Peyer's patch (tissue), 4 donors: ENCODE data around the gene ATXN3. TPM values are rescaled to one million over a fixed set of nuclear protein-coding genes. Genes with fewer than 3 reads are reported as not detected.

Source experiments
- DNase-seq, 3 donors: peaks; one replicate each; pipeline ENCODE4 v3.0.0-alpha.2; 2017 to 2019
- H3K27ac ChIP-seq, 4 donors: fragments of 200-600 bp; sonication (generic); one replicate each; pipeline ENCODE4 v1.5.1; 2016 to 2019
- H3K27me3 ChIP-seq, 2 donors: fragments of 200-600 bp; sonication (generic); one replicate each; pipeline ENCODE4 v1.5.1; 2019
- H3K36me3 ChIP-seq, 3 donors: fragments of 200-600 bp; sonication (generic); one replicate each; pipeline ENCODE4 v1.5.1; 2016 to 2019
- H3K4me1 ChIP-seq, 4 donors: fragments of 200-600 bp; sonication (generic); one replicate each; pipeline ENCODE4 v1.5.1; 2016 to 2019
- H3K4me3 ChIP-seq, 4 donors: fragments of 200-600 bp; sonication (generic); 1 replicate in 3 of 4; 2 replicates in 1 of 4; pipeline ENCODE4 v1.5.1; 2016 to 2019; ENCODE audit warnings: mild to moderate bottlenecking in 1 of 4
- H3K9me3 ChIP-seq, 4 donors: fragments of 200-600 bp; sonication (generic); one replicate each; pipeline ENCODE4 v1.5.1; 2016 to 2019; ENCODE audit warnings: mild to moderate bottlenecking in 1 of 4
- POLR2A ChIP-seq, 2 donors: fragments of 450-650 bp; IDR thresholded peaks; one replicate each; pipeline ENCODE4 v1.5.1; 2017; ENCODE audit warnings: antibody characterized with exemption in 2 of 2, mild to moderate bottlenecking in 2 of 2, moderate library complexity in 2 of 2
- total RNA-seq, 4 donors: library from RNA; depleted of rRNA; stranded (reverse); fragments of >200 nt; gene quantifications; one replicate each; pipeline ENCODE4 v1.1.0, GENCODE V29; 2016
- TF ChIP-seq, protein P1 (sequence below), 6 experiments: fragments of 450-650 bp in 4 of 6; fragments of 200-600 bp in 2 of 6; sonication (generic) in 1 of 6; IDR thresholded peaks; one replicate each; pipeline ENCODE4 v1.5.1; 2017 to 2019; ENCODE audit warnings: antibody characterized with exemption in 6 of 6, mild to moderate bottlenecking in 3 of 6, moderate library complexity in 1 of 6

The ATXN3 gene
- 100 to 1,000 TPM in 1 of 4 donors, 10 to 100 TPM in 3; 13.3 to 156 (median 23.3) TPM for total RNA-seq

DNA sequence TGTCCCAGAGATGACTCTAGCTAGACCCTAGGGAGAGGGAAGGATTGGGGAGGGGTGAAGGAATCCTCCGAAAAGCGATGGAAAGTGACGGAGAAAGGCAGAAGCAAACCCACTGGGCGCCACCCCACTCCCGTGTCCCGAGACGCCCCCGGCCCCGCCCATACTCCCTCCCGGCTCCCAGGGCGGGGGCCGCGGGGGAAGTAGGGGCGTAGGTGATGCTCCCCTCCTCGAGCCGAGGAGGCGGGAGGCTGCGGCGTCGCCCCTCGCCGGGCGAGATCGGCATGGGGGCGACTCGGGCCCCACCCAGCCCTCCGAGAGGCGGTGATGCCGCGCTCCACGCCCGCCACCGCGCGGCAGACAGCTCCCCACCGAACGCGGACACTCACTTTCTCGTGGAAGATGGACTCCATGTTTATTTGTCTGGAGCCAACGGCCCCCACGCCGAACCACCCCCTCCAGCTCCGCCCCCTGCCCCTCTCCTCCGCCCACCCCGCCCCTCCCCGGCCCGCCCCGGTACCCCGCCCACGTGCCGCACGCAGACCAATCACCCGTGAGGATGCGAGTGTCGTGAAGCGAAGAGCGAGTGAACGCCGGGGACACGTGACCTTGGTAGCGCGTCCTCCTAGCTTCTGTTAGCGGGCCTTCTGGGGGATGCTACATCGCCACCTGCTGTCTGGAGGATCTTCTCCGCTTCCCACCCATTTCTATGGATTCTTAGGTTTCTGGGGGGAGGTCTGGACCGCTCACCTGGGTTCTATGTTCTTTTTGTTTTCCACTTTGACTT, at the start of gene ATXN3:
Gene ATXN3 (minus strand): TSS at position 440 of the 784 bp plus-strand sequence. CDS start 30 bp downstream, at position 410.
- peak; percentile 95 to 98 (median 96) for DNase-seq
- Histone ChIP-seq H3K27me3 (no peaks in the 10 kb centered on the region), H3K36me3 (no peaks in the 10 kb centered on the region), H3K4me1 (peaks cover 0 to 21% (median 5%) of the 10 kb centered on the region in 4 donors), H3K27ac (peak within 1 kb of the TSS; percentile 94 to 97 (median 95)), H3K4me3 (peak within 1 kb of the TSS; percentile 76 to 97 (median 96)), H3K9me3 (no peaks in the 10 kb centered on the region)
- TF ChIP-seq, protein P1, sequence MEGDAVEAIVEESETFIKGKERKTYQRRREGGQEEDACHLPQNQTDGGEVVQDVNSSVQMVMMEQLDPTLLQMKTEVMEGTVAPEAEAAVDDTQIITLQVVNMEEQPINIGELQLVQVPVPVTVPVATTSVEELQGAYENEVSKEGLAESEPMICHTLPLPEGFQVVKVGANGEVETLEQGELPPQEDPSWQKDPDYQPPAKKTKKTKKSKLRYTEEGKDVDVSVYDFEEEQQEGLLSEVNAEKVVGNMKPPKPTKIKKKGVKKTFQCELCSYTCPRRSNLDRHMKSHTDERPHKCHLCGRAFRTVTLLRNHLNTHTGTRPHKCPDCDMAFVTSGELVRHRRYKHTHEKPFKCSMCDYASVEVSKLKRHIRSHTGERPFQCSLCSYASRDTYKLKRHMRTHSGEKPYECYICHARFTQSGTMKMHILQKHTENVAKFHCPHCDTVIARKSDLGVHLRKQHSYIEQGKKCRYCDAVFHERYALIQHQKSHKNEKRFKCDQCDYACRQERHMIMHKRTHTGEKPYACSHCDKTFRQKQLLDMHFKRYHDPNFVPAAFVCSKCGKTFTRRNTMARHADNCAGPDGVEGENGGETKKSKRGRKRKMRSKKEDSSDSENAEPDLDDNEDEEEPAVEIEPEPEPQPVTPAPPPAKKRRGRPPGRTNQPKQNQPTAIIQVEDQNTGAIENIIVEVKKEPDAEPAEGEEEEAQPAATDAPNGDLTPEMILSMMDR (IDR thresholded peaks at IDR 0.05): peak; percentile 65 to 81 (median 77)
- TF ChIP-seq POLR2A (IDR thresholded peaks at IDR 0.05): peak in 1 of 2 donors; percentile 14

DNA sequence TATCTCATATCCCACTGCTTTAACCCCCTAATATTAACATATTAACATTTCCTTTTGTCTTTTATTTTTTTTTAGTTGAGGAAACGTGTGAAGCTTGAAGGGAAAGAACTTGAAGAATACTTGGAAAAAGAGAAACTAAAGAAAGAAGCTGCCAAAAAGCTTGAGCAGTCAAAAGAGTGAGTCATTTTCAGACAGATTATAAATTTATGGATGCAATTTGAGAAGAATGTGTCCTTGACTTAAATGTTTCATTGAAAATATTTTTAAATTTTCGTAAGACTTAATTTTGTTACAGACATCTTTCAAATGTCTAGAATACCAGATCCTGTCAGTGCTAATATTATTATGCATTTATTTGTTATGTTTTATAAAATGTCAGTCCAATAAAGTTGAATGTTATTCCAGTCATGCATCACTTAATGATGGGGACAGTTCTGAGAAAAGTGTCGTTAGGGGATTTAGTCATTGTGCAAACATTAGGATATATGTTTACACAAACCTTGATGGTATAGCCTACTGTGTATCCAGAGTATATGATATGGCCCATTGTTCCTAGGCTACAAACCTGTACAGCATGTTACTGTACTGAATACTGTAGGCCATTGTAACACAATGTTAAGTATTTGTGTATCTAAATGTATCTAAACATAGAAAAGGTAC, 48.0 kb upstream of the ATXN3 start:
- Histone ChIP-seq H3K36me3 (peaks cover 0 to 64% (median 0%) of the 10 kb centered on the region in 3 donors), H3K9me3 (no peaks in the 10 kb centered on the region), H3K4me1 (no peaks in the 10 kb centered on the region), H3K27ac (no peak overlapping the region), H3K4me3 (no peak overlapping the region), H3K27me3 (no peaks in the 10 kb centered on the region)
- DNase-seq: no peak
- TF ChIP-seq, protein P1 (IDR thresholded peaks at IDR 0.05): no peak
- TF ChIP-seq POLR2A (IDR thresholded peaks at IDR 0.05): no peak

DNA sequence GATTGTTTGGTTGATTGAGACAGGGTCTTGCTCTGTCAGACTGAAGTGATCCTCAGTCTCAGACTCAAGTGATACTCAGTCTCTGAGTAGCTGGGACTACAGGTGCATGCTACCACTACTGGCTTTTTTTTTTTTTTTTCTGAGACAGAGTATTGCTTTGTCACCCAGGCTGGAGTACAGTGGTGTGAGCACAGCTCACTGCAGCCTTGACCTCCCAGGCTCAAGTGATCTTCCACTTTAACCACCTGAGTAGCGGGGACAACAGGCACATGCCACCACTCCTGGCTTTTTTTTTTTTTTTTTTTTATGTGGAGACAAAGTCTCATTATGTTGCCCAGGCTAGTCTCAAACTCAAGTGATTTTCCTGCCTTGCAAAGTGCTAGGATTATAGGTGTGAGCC, 47.2 kb upstream of the ATXN3 start:
- DNase-seq: no peak
- no peak for TF ChIP-seq POLR2A (IDR thresholded peaks at IDR 0.05)
- TF ChIP-seq, protein P1 (IDR thresholded peaks at IDR 0.05): no peak
- no peak overlapping the region for H3K4me3 ChIP-seq
- H3K36me3 ChIP-seq: peaks cover 0 to 64% (median 0%) of the 10 kb centered on the region in 3 donors
- no peaks in the 10 kb centered on the region for H3K9me3 ChIP-seq
- no peaks in the 10 kb centered on the region for H3K4me1 ChIP-seq
- H3K27ac ChIP-seq: no peak overlapping the region
- no peaks in the 10 kb centered on the region for H3K27me3 ChIP-seq

DNA sequence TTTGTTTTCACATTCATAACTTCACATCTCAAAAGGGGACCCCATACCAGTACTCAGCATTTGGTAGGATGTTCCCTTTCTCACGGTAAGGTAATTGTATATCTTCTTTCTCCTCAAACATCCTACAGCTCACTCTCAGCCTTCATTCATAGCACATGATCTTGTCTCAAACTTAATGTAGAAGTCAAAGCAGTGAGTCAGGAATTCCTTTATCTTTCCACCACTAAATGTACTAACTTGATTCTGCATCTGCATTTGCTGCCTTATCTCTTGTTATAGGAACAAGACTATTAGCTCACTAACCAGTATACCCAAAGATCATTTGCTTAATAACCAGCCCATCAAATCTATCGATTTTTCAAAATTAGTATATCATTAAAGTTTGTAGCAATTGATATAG, 38.3 kb upstream of the ATXN3 start:
- DNase-seq: no peak
- Histone ChIP-seq H3K27me3 (no peaks in the 10 kb centered on the region), H3K27ac (no peak overlapping the region), H3K36me3 (peaks cover 0 to 83% (median 0%) of the 10 kb centered on the region in 3 donors), H3K9me3 (no peaks in the 10 kb centered on the region), H3K4me3 (no peak overlapping the region), H3K4me1 (no peaks in the 10 kb centered on the region)
- TF ChIP-seq, protein P1 (IDR thresholded peaks at IDR 0.05): no peak
- TF ChIP-seq POLR2A (IDR thresholded peaks at IDR 0.05): no peak

DNA sequence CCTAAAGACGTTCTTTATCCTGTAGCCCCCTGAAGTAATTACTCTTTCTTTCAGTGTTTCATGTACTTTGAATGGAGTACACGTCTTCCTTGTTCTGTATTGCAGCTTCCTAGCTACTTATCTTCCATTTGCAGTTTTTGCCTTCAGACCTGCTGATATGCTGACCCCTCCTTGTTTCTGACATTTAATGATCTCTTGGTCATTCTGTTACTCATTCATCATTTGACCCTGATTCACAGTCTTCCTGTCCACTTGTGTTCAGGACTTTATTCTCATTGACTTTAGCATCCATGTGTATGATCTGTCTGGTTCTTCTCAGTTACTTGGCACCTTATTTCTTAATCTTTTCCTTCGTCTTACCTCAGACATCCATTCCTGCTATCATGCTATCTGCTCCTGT, 37.6 kb upstream of the ATXN3 start:
- TF ChIP-seq, protein P1 (IDR thresholded peaks at IDR 0.05): no peak
- TF ChIP-seq POLR2A (IDR thresholded peaks at IDR 0.05): no peak
- no peak for DNase-seq
- no peak overlapping the region for H3K4me3 ChIP-seq
- no peaks in the 10 kb centered on the region for H3K27me3 ChIP-seq
- H3K36me3 ChIP-seq: peaks cover 0 to 83% (median 0%) of the 10 kb centered on the region in 3 donors
- H3K4me1 ChIP-seq: no peaks in the 10 kb centered on the region
- H3K27ac ChIP-seq: no peak overlapping the region
- no peaks in the 10 kb centered on the region for H3K9me3 ChIP-seq
